Heart right ventricle (tissue), 16 donors: ENCODE data around the gene GATM. TPM values are rescaled to one million over a fixed set of nuclear protein-coding genes. Genes with fewer than 3 reads are reported as not detected.

ENCODE experiments used
- ATAC-seq, 8 donors: fragments of 200-7000 bp; cut with Tn5 transposase; one replicate each; pipeline ENCODE4 v1.9.1; 2020; ENCODE audit warnings: mild to moderate bottlenecking in 8 of 8, moderate library complexity in 8 of 8, moderate number of reproducible peaks in 1 of 8
- DNase-seq, 2 donors: peaks; one replicate each; pipeline ENCODE4 v3.0.0-alpha.2; 2020
- H3K27ac ChIP-seq, 10 donors: fragments of 200-600 bp; sonication (generic) in 2 of 10; one replicate each; pipeline versions ENCODE4 v1.5.0 to v1.8.0; 2020 to 2022; ENCODE audit warnings: mild to moderate bottlenecking in 3 of 10
- H3K27me3 ChIP-seq, 7 donors: fragments of 200-600 bp; one replicate each; pipeline ENCODE4 v1.8.0; 2021 to 2022; ENCODE audit warnings: mild to moderate bottlenecking in 2 of 7
- H3K36me3 ChIP-seq, 9 donors: fragments of 200-600 bp; sonication (generic) in 1 of 9; one replicate each; pipeline versions ENCODE4 v1.5.0 to v1.8.0; 2020 to 2022; ENCODE audit warnings: mild to moderate bottlenecking in 2 of 9
- H3K4me1 ChIP-seq, 9 donors: fragments of 200-600 bp; sonication (generic) in 1 of 9; one replicate each; pipeline versions ENCODE4 v1.5.0 to v1.8.0; 2020 to 2022; ENCODE audit warnings: mild to moderate bottlenecking in 4 of 9
- H3K4me3 ChIP-seq, 10 donors: fragments of 200-600 bp; sonication (generic) in 2 of 10; one replicate each; pipeline versions ENCODE4 v1.5.0 to v1.8.0; 2020 to 2022; ENCODE audit warnings: mild to moderate bottlenecking in 7 of 10, moderate library complexity in 2 of 10
- H3K9me3 ChIP-seq, 11 donors: fragments of 200-600 bp in 10 of 11; sonication (generic) in 2 of 11; one replicate each; pipeline versions ENCODE4 v1.5.0 to v1.8.0; 2013 to 2022; ENCODE audit warnings: mild to moderate bottlenecking in 2 of 11, control low read depth in 1 of 11, moderate library complexity in 1 of 11
- WGBS, 2 donors: extraction: QIAGEN DNeasy Blood & Tissue Kit; methylation state at CpG; one replicate each; pipeline ENCODE4 v1.1.7; 2013; ENCODE audit warnings: inconsistent platforms in 1 of 2; 5-methylcytosine and 5-hydroxymethylcytosine counted together
- intact Hi-C, 10 donors: fragments of 100-400 bp; cut with DNase I; formaldehyde crosslinking; loops; one replicate each; pipeline versions ENCODE4 v1.11.1 to v1.14.2; 2022
- polyA plus RNA-seq, 2 donors: library from polyadenylated mRNA; stranded (reverse); fragments of 200-250 nt; gene quantifications; one replicate each; pipeline ENCODE4 v1.2.3, GENCODE V29; 2013
- total RNA-seq, 10 donors: library from RNA; stranded (reverse); fragmentation: NEBNext Ultra II Directional in 3 of 10; extraction: Animal tissue kit (Norgen Biotek cat#: 25700) in 3 of 10; gene quantifications; one replicate each; pipeline versions ENCODE4 v1.2.1 to v1.2.4, GENCODE V29; 2021 to 2023
- TF ChIP-seq, protein P1 (sequence below), 9 donors: fragments of 200-600 bp; sonication (generic) in 2 of 9; IDR thresholded peaks; one replicate each; pipeline versions ENCODE4 v1.5.0 to v1.8.0; 2021 to 2022; ENCODE audit warnings: antibody characterized with exemption in 9 of 9, mild to moderate bottlenecking in 5 of 9, moderate library complexity in 1 of 9
- donor health status: Arrhythmogenic right ventricular cardiomyopathy.
- donor health status: ischemic (EF 13 %, LVEDD 7.1; RV severe dilation, severe dysfunction).
- donor health status: healthy with polysubstance abuse.
- donor health status: DM: no; HTN: yes; CAD: no.
- donor health status: DM: no; HTN: no; CAD: no.
- donor health status: ischemic (EF 25% LVEDD 6.9; RV normal size, moderate dysfunction).
- donor health status: ischemic (EF 25% LVEDD 5.7; RV mildly dilated, moderate dysfunction).
- donor health status: healthy.
- donor health status: DM: yes; HTN: yes; CAD: no.
- donor health status: Ischemic cardiomyopathy.
- donor health status: ischemic (EF 35%, LVEDD 5.7; RV mildly dilated, moderate dysfunction).
- donor health status: nonischemic (EF 11% LVEDD 7.7; RV severe dilation, severe dysfunction).
- donor health status: DM: yes; HTN: yes; CAD: no.
- donor health status: PGD.
- donor health status: ischemic (EF 29% LVEDD 5.4; RV normal size, mild dysfunction).
- donor health status: nonischemic (EF 23%, LVEDD 6.1; RV moderate dilation, normal function).

Gene GATM
- total and polyA plus RNA-seq, 12 donors: 4.7 to 97.8 (median 27.4) TPM

DNA sequence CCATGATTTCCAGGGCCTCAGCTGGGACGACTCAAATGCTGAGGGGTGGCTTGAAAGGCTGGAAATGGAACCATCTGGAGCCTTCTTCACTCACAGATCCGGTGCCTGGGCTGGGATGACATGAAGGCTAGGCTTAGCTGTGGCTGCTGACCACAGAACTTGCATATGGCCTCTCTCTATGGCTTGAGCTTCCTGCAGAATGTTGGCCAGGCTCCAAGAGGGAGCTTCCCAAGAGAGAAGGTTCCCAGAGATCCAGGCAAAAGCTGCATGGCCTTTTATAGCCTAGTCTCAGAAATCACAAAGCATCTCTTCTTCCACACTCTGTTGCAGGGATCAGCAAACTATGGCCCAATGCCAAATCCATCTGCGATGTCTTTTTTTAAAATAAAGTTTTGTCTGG is 44.8 kb downstream of the GATM start:
- Histone ChIP-seq H3K4me1 (peaks cover 0 to 43% (median 11%) of the 10 kb centered on the region in 9 donors), H3K27ac (peak overlapping the region in 7 of 10 donors; percentile 24 to 74 (median 61)), H3K27me3 (peaks cover 0 to 4% (median 0%) of the 10 kb centered on the region in 7 donors), H3K36me3 (no peaks in the 10 kb centered on the region), H3K9me3 (no peaks in the 10 kb centered on the region), H3K4me3 (no peak overlapping the region)
- peak; percentile 62 to 89 for DNase-seq
- TF ChIP-seq, protein P1, sequence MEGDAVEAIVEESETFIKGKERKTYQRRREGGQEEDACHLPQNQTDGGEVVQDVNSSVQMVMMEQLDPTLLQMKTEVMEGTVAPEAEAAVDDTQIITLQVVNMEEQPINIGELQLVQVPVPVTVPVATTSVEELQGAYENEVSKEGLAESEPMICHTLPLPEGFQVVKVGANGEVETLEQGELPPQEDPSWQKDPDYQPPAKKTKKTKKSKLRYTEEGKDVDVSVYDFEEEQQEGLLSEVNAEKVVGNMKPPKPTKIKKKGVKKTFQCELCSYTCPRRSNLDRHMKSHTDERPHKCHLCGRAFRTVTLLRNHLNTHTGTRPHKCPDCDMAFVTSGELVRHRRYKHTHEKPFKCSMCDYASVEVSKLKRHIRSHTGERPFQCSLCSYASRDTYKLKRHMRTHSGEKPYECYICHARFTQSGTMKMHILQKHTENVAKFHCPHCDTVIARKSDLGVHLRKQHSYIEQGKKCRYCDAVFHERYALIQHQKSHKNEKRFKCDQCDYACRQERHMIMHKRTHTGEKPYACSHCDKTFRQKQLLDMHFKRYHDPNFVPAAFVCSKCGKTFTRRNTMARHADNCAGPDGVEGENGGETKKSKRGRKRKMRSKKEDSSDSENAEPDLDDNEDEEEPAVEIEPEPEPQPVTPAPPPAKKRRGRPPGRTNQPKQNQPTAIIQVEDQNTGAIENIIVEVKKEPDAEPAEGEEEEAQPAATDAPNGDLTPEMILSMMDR (IDR thresholded peaks at IDR 0.05): no peak
- intact Hi-C loops: loop anchor here in 1 of 10 donors (5.0 kb wide), 1 partner anchor 44 kb away; the partner anchor contains the start of gene GATM
- 38 to 56% methylated on average over 3 of the region's 3 CpGs for WGBS, 2 donors
- peak; percentile 84 to 92 (median 88) for ATAC-seq

DNA sequence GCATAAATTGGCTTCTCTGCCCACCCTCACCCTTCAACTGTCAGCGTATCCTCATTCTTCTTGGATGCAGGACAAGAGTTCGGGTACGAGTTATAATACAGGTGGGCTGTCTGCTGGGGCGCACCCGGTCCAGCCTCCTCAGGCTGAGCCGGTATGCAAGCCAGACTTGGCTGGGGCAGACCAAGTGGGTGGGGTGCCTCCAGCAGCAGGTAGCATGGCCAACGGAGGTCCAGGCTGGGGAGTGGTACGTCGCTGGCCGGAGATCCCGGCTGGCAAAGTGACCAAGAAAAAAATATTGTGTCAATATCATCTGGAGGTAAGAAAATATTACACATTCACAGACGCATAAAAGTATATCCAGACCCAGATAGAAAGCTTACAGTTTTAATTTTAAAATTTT is 45.6 kb downstream of the GATM start:
- Histone ChIP-seq H3K27ac (peak overlapping the region in 6 of 10 donors; percentile 54 to 74 (median 62)), H3K27me3 (peaks cover 0 to 4% (median 0%) of the 10 kb centered on the region in 7 donors), H3K4me3 (no peak overlapping the region), H3K9me3 (no peaks in the 10 kb centered on the region), H3K4me1 (peaks cover 0 to 43% (median 11%) of the 10 kb centered on the region in 9 donors), H3K36me3 (no peaks in the 10 kb centered on the region)
- intact Hi-C loops: loop anchor here in 1 of 10 donors (5.0 kb wide), 1 partner anchor 45 kb away; the partner anchor contains the start of gene GATM
- TF ChIP-seq, protein P1 (IDR thresholded peaks at IDR 0.05): no peak
- WGBS, 2 donors: 82 to 85% methylated on average over 12 of the region's 12 CpGs
- DNase-seq: no peak
- ATAC-seq: no peak

DNA sequence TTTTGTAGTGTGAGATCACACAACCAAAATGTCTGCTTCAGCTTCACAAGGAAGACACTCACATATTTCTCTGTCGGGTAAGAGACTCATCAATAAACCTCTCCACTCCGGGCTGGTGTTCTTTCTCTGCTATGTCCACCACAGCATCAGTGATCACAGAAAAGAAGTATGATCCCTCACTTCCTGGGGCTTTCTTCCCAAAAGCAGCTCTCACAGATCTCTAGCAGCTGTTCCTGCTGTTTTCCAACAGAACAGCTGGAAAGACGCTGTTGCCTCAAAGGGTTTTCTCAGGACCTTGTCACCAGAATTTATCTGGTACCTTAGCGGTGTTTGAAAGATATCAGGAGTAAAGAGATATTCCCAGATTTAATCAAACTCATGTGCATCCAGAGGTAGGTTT is 46.4 kb downstream of the GATM start:
- H3K27ac ChIP-seq: peak overlapping the region in 8 of 10 donors; percentile 17 to 74 (median 62)
- peak in 7 of 8 donors; percentile 40 to 65 (median 50) for ATAC-seq
- 55 to 64% methylated on average over 4 of the region's 4 CpGs for WGBS, 2 donors

DNA sequence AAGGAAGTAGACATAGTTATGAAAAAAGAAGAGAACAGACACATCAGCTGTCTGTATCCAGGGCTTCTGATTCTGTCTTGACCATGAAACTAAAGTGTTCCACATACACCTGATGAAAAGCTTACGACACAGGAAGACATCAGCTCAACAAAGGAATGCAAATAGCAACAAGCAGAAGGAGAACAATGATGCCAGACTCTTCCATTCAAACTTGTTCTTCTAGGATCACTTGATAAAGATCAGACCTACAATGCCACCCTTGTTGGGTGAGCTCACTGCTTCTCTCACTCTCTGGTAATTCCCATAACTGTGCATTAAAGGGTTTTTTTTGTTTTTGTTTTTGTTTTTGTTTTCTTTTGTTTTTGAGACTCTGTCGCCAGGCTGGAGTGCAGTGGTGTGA is 49.7 kb downstream of the GATM start:
- Histone ChIP-seq H3K36me3 (no peaks in the 10 kb centered on the region), H3K27ac (no peak overlapping the region), H3K4me1 (peaks cover 0 to 32% (median 4%) of the 10 kb centered on the region in 9 donors), H3K9me3 (no peaks in the 10 kb centered on the region), H3K4me3 (no peak overlapping the region), H3K27me3 (peaks cover 0 to 14% (median 5%) of the 10 kb centered on the region in 7 donors)
- ATAC-seq (no peak), DNase-seq (no peak)
- WGBS, 2 donors: 89 to 92% methylated on average over 2 of the region's 2 CpGs
- TF ChIP-seq, protein P1 (IDR thresholded peaks at IDR 0.05): no peak
- intact Hi-C loops: loop anchor here in 1 of 10 donors (1.0 kb wide), 1 partner anchor 37 kb away; no protein-coding TSS in a partner anchor

More for the DNA sequence above, 46.4 kb downstream of the GATM start:
- TF ChIP-seq, protein P1 (IDR thresholded peaks at IDR 0.05): no peak
- peak in 1 of 2 donors; percentile 29 for DNase-seq
- H3K9me3 ChIP-seq: no peaks in the 10 kb centered on the region
- intact Hi-C loops: loop anchor here in 1 of 10 donors (5.0 kb wide), 1 partner anchor 45 kb away; the partner anchor contains the start of gene GATM
- peaks cover 0 to 7% (median 0%) of the 10 kb centered on the region in 7 donors for H3K27me3 ChIP-seq
- H3K4me3 ChIP-seq: no peak overlapping the region
- peaks cover 0 to 43% (median 11%) of the 10 kb centered on the region in 9 donors for H3K4me1 ChIP-seq
- no peaks in the 10 kb centered on the region for H3K36me3 ChIP-seq
